K562 (cell line): Measurements from ENCODE around the gene FSCN2. TPM values are rescaled to one million over a fixed set of nuclear protein-coding genes. Genes with fewer than 3 reads are reported as not detected.
A peak's percentile ranks its signal among the peaks of the same experiment; 100 is the strongest.

Experiments
- ATAC-seq: fragments of 200-7000 bp; cut with Tn5 transposase; 3 replicates; pipeline ENCODE4 v1.9.1; 2020; ENCODE audit warnings: moderate library complexity
- BruUV-seq: library from RNA; stranded (reverse); fragments of 400-500 nt; replicated peaks from 2 replicates; lab custom pipeline; 2021; lab: Mats Ljungman, UMichigan
- CTCF ChIA-PET: fragments of 300-600 bp; formaldehyde crosslinking; extraction: SDS; loops from one replicate; lab custom pipeline; 2021; ENCODE audit warnings: low intra/inter-chr PET ratio; lab: Yijun Ruan, JAX
- POLR2A ChIA-PET: fragments of 300-600, 350-650 bp; sonication (Branson Sonifier 250); formaldehyde crosslinking; extraction: SDS; loops from one replicate; lab custom pipeline; 2021; ENCODE audit warnings: antibody characterized with exemption, inconsistent platforms; lab: Yijun Ruan, JAX
- DNase-seq, 4 experiments: peaks; one replicate each; pipeline versions ENCODE4 v3.0.0 to v3.0.0-alpha.2; 2011 to 2018; ENCODE audit warnings: low spot score in 3 of 4, mixed read lengths in 3 of 4; ENCODE audit errors: extremely low read depth in 1 of 4
- FAIRE-seq: peaks from 2 replicates; lab custom pipeline; 2011; peaks lifted over from hg19 to GRCh38; lab: Jason Lieb, UNC
- H2AFZ ChIP-seq: 2 replicates; pipeline ENCODE4 v1.6.0; 2011; ENCODE audit warnings: low read depth, low read length, control low read depth, inconsistent platforms
- H3K27ac ChIP-seq: fragments of 200-600 bp; 3 replicates; pipeline ENCODE4 v1.8.0; 2011; ENCODE audit warnings: low read depth, mild to moderate bottlenecking, control low read depth, inconsistent platforms, low read length, moderate library complexity, mixed read lengths; ENCODE audit errors: extremely low read depth
- H3K27me3 ChIP-seq, 2 experiments: fragments of 300-600 bp in 1 of 2; 2 replicates in 1 of 2; 3 replicates in 1 of 2; pipeline versions ENCODE4 v1.6.0 to v1.8.0; 2011; ENCODE audit warnings: inconsistent platforms in 2 of 2, low read length in 2 of 2, mild to moderate bottlenecking in 1 of 2, mixed read lengths in 1 of 2, moderate library complexity in 1 of 2; ENCODE audit not compliant: control insufficient read depth in 2 of 2, insufficient read depth in 2 of 2
- H3K36me3 ChIP-seq: fragments of 300-600 bp; 3 replicates; pipeline ENCODE4 v1.8.0; 2011; ENCODE audit warnings: mild to moderate bottlenecking, low read length, inconsistent platforms; ENCODE audit not compliant: control insufficient read depth, insufficient read depth
- H3K4me1 ChIP-seq, 2 experiments: fragments of 200-600 bp in 1 of 2; replicated peaks in 1 of 2; 2 replicates in 1 of 2; 3 replicates in 1 of 2; pipeline versions ENCODE4 v1.5.1 to v1.8.0; 2011; ENCODE audit warnings: inconsistent platforms in 2 of 2, low read length in 2 of 2, mild to moderate bottlenecking in 1 of 2, mixed read lengths in 1 of 2, moderate library complexity in 1 of 2; ENCODE audit not compliant: control insufficient read depth in 2 of 2, insufficient read depth in 2 of 2
- H3K4me2 ChIP-seq: 2 replicates; pipeline ENCODE4 v1.6.1; 2011; ENCODE audit warnings: low read length, control low read depth, inconsistent platforms, mixed read lengths; ENCODE audit not compliant: insufficient read depth
- H3K4me3 ChIP-seq: fragments of 200-600 bp; sonication (generic), shearing (Covaris generic); 2 replicates; pipeline ENCODE4 v1.5.1; 2016; ENCODE audit warnings: control low read depth, inconsistent platforms
- H3K79me2 ChIP-seq: fragments of 200-600 bp; 3 replicates; pipeline ENCODE4 v1.8.0; 2011; ENCODE audit warnings: low read length, inconsistent platforms; ENCODE audit not compliant: control insufficient read depth, insufficient read depth
- H3K9ac ChIP-seq, 2 experiments: 2 replicates each; pipeline versions ENCODE4 v1.6.0 to v1.6.1; 2011; ENCODE audit warnings: low read depth in 2 of 2, low read length in 2 of 2, control low read depth in 1 of 2, inconsistent platforms in 1 of 2, mild to moderate bottlenecking in 1 of 2, mixed read lengths in 1 of 2; ENCODE audit not compliant: insufficient read depth in 1 of 2
- H3K9me1 ChIP-seq: one replicate; pipeline ENCODE4 v1.6.0; 2011; ENCODE audit warnings: inconsistent platforms, mild to moderate bottlenecking, low read length, moderate library complexity; ENCODE audit not compliant: control insufficient read depth, insufficient read depth
- H3K9me3 ChIP-seq: replicated peaks from 2 replicates; pipeline ENCODE4 v1.5.1; 2011; ENCODE audit warnings: low read depth, low read length, inconsistent platforms; ENCODE audit not compliant: control insufficient read depth, insufficient read depth
- H4K20me1 ChIP-seq: replicated peaks from 2 replicates; pipeline ENCODE4 v1.6.1; 2011; ENCODE audit warnings: low read length, inconsistent platforms, mixed read lengths; ENCODE audit not compliant: control insufficient read depth, insufficient read depth
- ARID1B ChIP-seq: fragments of 450-650 bp; IDR thresholded peaks from 2 replicates; pipeline ENCODE4 v1.6.1; 2016; ENCODE audit warnings: antibody characterized with exemption, mild to moderate bottlenecking, inconsistent platforms
- ATF7 ChIP-seq: fragments of 450-650 bp; IDR thresholded peaks from 2 replicates; pipeline ENCODE4 v1.7.1; 2014; ENCODE audit warnings: mild to moderate bottlenecking, moderate library complexity
- FOXA3 ChIP-seq, 2 experiments: fragments of 450-650 bp in 1 of 2; sonication (generic) in 1 of 2; formaldehyde crosslinking; IDR thresholded peaks in 1 of 2; conservative IDR thresholded peaks in 1 of 2; 2 replicates each; pipeline versions ENCODE4 v1.4.0 to v1.8.0; 2020 to 2022; ENCODE audit warnings: mild to moderate bottlenecking in 2 of 2, missing genetic modification reagents in 1 of 2
- IFI16 ChIP-seq: fragments of 250-450 bp; sonication (Bioruptor Pico); IDR thresholded peaks from 2 replicates; pipeline ENCODE4 v2.1.2; 2022; ENCODE audit warnings: mild to moderate bottlenecking, inconsistent platforms
- SIN3A ChIP-seq, 2 experiments: fragments of 150-350 bp in 1 of 2; IDR thresholded peaks; 2 replicates each; pipeline ENCODE4 v1.6.1; 2011 to 2016; ENCODE audit warnings: borderline replicate concordance in 2 of 2, low read depth in 2 of 2, low read length in 2 of 2, mild to moderate bottlenecking in 2 of 2, moderate library complexity in 2 of 2; ENCODE audit not compliant: control insufficient read depth in 1 of 2
- STAG1 ChIP-seq: sonication (generic); formaldehyde crosslinking; IDR thresholded peaks from 2 replicates; pipeline ENCODE4 v1.5.0; 2020; ENCODE audit warnings: missing genetic modification reagents, borderline replicate concordance
- ZC3H8 ChIP-seq: fragments of 450-650 bp; IDR thresholded peaks from 2 replicates; pipeline ENCODE4 v1.6.1; 2017
- ZNF175 ChIP-seq: fragments of 200-800 bp; sonication (Bioruptor generic); IDR thresholded peaks from 2 replicates; pipeline ENCODE4 v1.6.1; 2016; ENCODE audit warnings: low read depth, mild to moderate bottlenecking, missing genetic modification characterization, missing compliant biosample characterization
- ZNF263 ChIP-seq: sonication (generic); formaldehyde crosslinking; IDR thresholded peaks from 2 replicates; pipeline ENCODE4 v1.8.0; 2022; ENCODE audit warnings: mild to moderate bottlenecking, missing genetic modification reagents, borderline replicate concordance
- WGBS: fragments of 100-300 bp; shearing (Covaris generic); methylation state at CpG from one replicate; pipeline ENCODE4 v1.1.6; 2016; ENCODE audit warnings: low coverage, mixed read lengths; ENCODE audit not compliant: insufficient coverage; ENCODE audit errors: missing lambda C conversion rate; 5-methylcytosine and 5-hydroxymethylcytosine counted together
- in situ Hi-C: fragments of 300-500 bp; cut with MboI; formaldehyde crosslinking; loops from 4 replicates; pipeline ENCODE4 v1.15.0; 2018; ENCODE audit warnings: inconsistent platforms, mixed read lengths
- intact Hi-C: fragments of 100-400 bp; cut with micrococcal nuclease; formaldehyde crosslinking; loops from 2 replicates; pipeline ENCODE4 v1.14.2; 2022
- polyA plus RNA-seq, 8 experiments: library from polyadenylated mRNA; depleted of rRNA in 4 of 8; stranded (reverse) in 5 of 8; unstranded in 3 of 8; fragments of >200 nt; fragmentation: Nextera tagmentation in 2 of 8; fragmentation: Illumina TruSeq in 1 of 8; extraction: Ambion mirVana in 2 of 8; extraction: Trizol in 1 of 8; gene quantifications; 2 replicates each; pipeline versions ENCODE4 v1.2.1 to v1.2.3, GENCODE V29; 2011 to 2014; ENCODE audit warnings: inconsistent platforms in 1 of 8, missing spikeins in 1 of 8
- total RNA-seq, 7 experiments: library from RNA; depleted of rRNA in 6 of 7; stranded (reverse); fragments of >200 nt in 6 of 7; fragmentation: Illumina TruSeq in 2 of 7; extraction: Trizol in 2 of 7; gene quantifications; 2 replicates each; pipeline versions ENCODE4 v1.2.1 to v1.2.3, GENCODE V29; 2011 to 2021; ENCODE audit warnings: low replicate concordance in 1 of 7
- TF ChIP-seq, protein P1 (sequence below): fragments of 450-650 bp; IDR thresholded peaks from 2 replicates; pipeline ENCODE4 v1.7.0; 2016; ENCODE audit warnings: borderline replicate concordance
- TF ChIP-seq, protein P2 (sequence below), 2 experiments: IDR thresholded peaks in 1 of 2; conservative IDR thresholded peaks in 1 of 2; 2 replicates each; pipeline ENCODE4 v1.6.1; 2016; ENCODE audit warnings: low read depth in 2 of 2, mild to moderate bottlenecking in 1 of 2, missing compliant biosample characterization in 1 of 2, missing genetic modification characterization in 1 of 2, moderate library complexity in 1 of 2

FSCN2 gene
- total and polyA plus RNA-seq, 9 of the 15 experiments (the other 6 are each of a cell fraction or from before 2014, with no cell fraction given) = 0.08 TPM; not detected in 8

DNA sequence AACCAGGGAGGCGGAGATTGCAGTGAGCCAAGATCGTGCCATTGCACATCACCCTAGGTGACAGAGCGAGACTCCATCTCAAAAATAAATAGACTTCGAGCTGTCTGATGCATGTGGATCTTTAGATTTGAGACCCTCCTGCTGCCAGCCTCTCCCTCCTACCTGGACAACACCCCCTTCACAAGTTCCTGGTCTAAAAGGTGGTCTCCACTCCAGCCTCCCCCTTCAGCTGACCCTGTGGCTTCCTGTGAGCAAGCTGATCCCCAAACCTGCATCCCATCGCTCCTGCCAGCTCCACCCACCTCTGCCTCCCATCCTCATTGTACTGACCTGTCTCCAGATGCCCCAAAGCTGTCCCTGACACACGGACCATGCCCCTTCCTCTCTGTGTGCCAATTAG is 51.1 kb downstream of the FSCN2 start:
- 83% methylated on average over 6 of the region's 6 CpGs for WGBS
- Histone ChIP-seq H3K9me1 (no peaks in the 10 kb centered on the region), H3K27me3 (no peaks in the 10 kb centered on the region), H3K4me2 (no peak overlapping the region), H3K4me1 (peaks cover 10 to 21% of the 10 kb centered on the region in 2 experiments; a peak in 4 of 5 replicates), H3K27ac (peak overlapping the region; percentile 26; the same call in 1 of the 3 replicates), H3K36me3 (peaks cover 95% of the 10 kb centered on the region), H3K4me3 (no peak overlapping the region), H3K79me2 (peaks cover 11% of the 10 kb centered on the region; the same call in 2 of the 3 replicates), H3K9me3 (no peaks in the 10 kb centered on the region), H2AFZ (no peak overlapping the region), H3K9ac (no peak overlapping the region)
- ChIA-PET CTCF (no interaction called here), POLR2A (interaction anchor here (0.8 to 0.9 kb wide), 2 partner anchors 27 to 35 kb away, joined by 3 read pairs; partner anchors contain the start of gene FAAP100)
- no peak for DNase-seq
- intact Hi-C loops (no loop called here), in situ Hi-C loops (no loop called here)
- no peak for FAIRE-seq
- BruUV-seq = no TSS peak
- TF ChIP-seq, protein P1, sequence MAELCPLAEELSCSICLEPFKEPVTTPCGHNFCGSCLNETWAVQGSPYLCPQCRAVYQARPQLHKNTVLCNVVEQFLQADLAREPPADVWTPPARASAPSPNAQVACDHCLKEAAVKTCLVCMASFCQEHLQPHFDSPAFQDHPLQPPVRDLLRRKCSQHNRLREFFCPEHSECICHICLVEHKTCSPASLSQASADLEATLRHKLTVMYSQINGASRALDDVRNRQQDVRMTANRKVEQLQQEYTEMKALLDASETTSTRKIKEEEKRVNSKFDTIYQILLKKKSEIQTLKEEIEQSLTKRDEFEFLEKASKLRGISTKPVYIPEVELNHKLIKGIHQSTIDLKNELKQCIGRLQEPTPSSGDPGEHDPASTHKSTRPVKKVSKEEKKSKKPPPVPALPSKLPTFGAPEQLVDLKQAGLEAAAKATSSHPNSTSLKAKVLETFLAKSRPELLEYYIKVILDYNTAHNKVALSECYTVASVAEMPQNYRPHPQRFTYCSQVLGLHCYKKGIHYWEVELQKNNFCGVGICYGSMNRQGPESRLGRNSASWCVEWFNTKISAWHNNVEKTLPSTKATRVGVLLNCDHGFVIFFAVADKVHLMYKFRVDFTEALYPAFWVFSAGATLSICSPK = no peak
- TF ChIP-seq STAG1 (CRISPR knock-in tag) = no peak
- TF ChIP-seq FOXA3 (CRISPR knock-in tag; conservative IDR thresholded peaks at IDR 0.05 in 1 of 2, IDR thresholded peaks at IDR 0.05 in 1 of 2) = no peak
- TF ChIP-seq, protein P2, sequence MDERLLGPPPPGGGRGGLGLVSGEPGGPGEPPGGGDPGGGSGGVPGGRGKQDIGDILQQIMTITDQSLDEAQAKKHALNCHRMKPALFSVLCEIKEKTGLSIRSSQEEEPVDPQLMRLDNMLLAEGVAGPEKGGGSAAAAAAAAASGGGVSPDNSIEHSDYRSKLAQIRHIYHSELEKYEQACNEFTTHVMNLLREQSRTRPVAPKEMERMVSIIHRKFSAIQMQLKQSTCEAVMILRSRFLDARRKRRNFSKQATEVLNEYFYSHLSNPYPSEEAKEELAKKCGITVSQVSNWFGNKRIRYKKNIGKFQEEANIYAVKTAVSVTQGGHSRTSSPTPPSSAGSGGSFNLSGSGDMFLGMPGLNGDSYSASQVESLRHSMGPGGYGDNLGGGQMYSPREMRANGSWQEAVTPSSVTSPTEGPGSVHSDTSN (CRISPR knock-in tag; IDR thresholded peaks at IDR 0.05; ENCODE audit: low read depth) = no peak
- TF ChIP-seq, protein P2 (tag; conservative IDR thresholded peaks at IDR 0.05; ENCODE audit: low read depth) = no peak
- no peak for TF ChIP-seq SIN3A (IDR thresholded peaks at IDR 0.05; ENCODE audit: borderline replicate concordance in 2 of 2, control insufficient read depth in 1 of 2, low read depth in 2 of 2, low read length in 2 of 2)
- TF ChIP-seq ZNF263 (CRISPR knock-in tag) = no peak
- no peak for TF ChIP-seq ZC3H8
- no peak for TF ChIP-seq ARID1B
- TF ChIP-seq ATF7 = no peak
- TF ChIP-seq ZNF175 (CRISPR knock-in tag) = no peak
- TF ChIP-seq IFI16 (CRISPR knock-in tag) = no peak
- TF ChIP-seq, all 486 proteins: peak for 0
- ATAC-seq = no peak
- peaks cover 7% of the 10 kb centered on the region for H4K20me1 ChIP-seq
